Measurements from ENCODE around the gene ZBTB20.

Gene ZBTB20

GRCh38 chr3:115007966-115008365, 139.1 kb downstream of the ZBTB20 start:
- no peak for DNase-seq

DNA sequence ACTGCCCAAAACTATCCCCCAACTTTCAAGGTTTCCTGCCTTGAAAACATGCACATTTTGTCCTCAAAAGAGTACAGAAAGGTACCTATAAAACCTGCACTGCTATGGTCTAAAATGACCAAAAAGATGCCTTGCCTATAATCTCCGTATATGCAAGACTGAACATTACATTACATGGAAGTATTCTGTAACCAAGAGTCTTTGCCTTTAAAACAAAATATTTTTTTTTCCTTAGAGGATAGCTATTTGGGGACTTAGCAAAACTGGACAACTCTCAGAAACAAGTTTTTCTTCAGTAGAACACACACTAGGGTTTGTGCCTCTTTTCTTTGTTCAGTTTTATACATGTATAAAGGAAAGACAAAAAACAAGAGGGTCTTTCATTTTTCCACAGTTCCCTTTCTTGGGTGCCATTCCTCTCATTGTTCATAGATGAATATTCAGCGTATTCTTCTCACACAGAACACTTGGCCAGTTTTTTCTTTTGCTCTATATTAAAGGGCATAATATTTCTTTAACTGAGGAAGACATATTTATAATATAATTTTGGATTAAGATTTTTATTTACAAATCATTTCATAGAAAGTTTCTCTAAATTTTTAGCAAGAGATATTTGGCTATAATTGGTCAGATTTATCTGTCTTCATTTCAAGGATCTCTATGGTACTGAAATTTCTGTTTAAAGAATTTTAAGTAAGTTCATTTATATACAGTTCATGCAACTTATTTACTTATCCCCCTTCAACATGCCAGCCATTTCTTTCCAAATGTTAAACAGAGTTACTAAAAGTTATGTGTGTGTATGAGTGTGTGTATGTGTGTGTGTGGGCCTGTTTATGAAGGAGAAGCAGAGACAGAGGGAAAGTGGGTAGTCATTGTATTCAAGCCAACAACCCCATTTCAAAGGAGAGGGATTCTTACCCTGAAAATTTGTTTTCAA, 142.6 kb downstream of the ZBTB20 start:
- no peak for DNase-seq

GRCh38 chr3:114998971-114999579, 148.0 kb downstream of the ZBTB20 start:
- no peak for DNase-seq

GRCh38 chr3:114994554-114995341, 152.3 kb downstream of the ZBTB20 start:
- DNase-seq = no peak

- DNase-seq = no peak
Measured at GRCh38 chr3:114985776-114986175, 161.3 kb downstream of the ZBTB20 start.

GRCh38 chr3:114983248-114983647, 163.8 kb downstream of the ZBTB20 start:
- no peak for DNase-seq

DNA sequence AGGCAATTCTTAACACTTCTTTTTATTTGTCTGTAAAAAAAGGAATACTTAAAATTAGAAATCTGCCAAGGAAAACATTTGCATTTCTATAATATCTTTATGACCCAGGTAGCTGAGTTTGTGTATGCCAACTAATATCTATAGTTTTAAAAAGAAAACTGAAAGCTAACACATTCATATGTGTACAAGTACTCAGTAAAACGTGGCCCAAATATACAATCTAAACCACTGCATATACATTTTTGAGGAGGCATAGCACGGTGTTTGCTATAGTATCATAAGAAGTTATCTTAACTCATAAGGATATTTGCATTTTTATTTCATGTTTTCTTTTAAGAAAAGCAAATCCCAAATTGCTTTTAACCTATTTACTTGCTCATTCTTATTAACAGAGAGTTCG, 172.7 kb downstream of the ZBTB20 start:
- no peak for DNase-seq

DNA sequence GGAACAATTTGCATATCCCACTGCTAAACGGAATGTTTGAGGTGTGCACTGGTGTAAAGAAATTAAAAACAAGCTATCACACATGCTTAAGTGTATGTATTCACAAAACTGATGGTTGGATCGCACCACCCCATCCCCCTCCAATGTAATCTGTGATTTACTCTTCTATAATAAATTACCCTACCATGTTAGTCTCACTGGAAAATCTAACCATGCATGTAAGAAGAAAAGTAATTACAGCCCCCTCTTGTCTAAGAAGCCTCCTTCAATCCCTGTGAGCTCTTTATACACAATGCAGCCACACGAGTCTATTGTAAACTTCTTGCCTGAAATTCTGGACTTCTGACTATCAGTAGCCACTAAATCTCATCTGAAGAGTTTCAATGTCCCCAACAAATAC, 173.6 kb downstream of the ZBTB20 start:
- DNase-seq = no peak

DNA sequence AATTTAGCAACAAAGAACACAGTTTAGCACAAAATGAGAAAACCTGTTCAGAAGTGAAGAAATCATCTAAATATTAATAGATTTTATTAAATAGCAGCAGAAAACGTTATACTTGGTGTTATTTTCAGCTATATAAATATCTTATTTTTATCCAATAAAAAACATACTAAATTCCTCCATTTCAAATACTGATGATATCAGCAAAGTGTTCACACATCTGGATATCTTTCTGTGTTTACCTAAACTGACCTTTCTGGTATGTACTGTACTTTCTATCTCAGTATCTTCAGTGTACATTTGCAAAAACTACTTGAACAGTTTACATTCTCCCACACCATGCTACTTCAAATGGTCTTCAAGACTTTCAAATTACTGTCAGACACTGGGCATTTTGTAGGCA, 179.9 kb downstream of the ZBTB20 start:
- no peak for DNase-seq

- no peak for DNase-seq
Measured at GRCh38 chr3:114962189-114962588, 184.9 kb downstream of the ZBTB20 start.

- DNase-seq = no peak
Measured at GRCh38 chr3:114958930-114959329, 188.2 kb downstream of the ZBTB20 start.

DNA sequence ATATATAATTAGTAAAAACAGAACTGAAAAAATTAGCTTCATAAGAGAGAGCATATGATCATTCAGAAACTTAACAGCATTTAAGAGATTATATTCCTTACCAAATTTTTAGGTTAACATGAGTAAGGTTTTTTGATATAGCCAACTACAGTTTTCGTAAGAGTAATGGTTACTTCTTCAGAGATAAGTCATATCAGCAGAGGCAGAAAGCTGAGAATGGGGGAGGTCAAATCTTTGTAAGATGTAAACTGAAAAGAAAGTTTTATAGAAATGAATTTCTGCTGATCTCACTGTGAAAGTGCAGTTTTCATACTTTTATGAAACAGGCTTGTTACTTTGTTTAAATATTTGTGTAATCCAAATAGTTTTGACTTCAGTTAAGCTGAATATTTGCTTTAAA, 193.3 kb downstream of the ZBTB20 start:
- no peak for DNase-seq

GRCh38 chr3:114953215-114953799, 193.8 kb downstream of the ZBTB20 start:
- DNase-seq = no peak

GRCh38 chr3:114942773-114943172, 204.3 kb downstream of the ZBTB20 start:
- DNase-seq = peak; percentile 4

- no peak for DNase-seq
Measured at GRCh38 chr3:114941626-114942309, 205.3 kb downstream of the ZBTB20 start.

DNA sequence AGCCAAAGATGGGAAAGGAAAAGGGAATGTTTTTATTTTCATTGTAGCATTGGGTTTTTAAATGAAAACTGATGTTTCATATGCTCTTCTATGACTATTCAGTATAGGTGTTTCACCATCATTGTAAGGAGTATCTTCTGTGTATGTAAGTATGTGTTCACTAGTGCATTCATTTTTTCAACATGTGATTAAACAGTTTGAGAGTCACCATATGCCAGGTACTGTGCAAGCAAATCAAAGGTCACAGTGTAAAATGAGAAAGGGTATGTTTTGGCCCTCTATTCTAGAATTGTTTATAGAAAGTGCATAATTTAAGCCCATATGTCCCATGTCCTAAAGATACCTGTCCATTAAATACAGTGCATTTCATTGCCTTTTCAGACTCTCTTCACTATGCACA, 207.2 kb downstream of the ZBTB20 start:
- no peak for DNase-seq

DNA sequence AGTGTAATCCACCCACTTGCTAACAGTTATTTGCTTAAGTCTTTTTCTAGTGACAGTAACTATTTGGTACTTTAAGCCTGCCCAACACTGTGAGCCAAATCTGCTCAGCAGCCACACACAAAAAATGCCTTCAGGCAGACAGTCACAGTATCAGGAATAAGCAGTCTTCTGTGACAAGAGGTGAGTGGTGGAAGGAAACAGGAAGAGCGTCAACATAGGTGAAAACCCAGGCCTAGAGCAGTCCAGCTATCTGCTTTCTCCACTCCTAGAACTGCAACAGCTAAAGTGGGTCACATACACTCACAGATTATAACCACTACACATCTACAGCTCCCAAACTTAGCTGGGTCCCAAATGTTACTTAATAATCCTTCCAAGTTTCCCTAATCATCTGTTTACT, 213.7 kb downstream of the ZBTB20 start:
- no peak for DNase-seq

GRCh38 chr3:114929971-114930732, 216.9 kb downstream of the ZBTB20 start:
- DNase-seq = no peak

DNA sequence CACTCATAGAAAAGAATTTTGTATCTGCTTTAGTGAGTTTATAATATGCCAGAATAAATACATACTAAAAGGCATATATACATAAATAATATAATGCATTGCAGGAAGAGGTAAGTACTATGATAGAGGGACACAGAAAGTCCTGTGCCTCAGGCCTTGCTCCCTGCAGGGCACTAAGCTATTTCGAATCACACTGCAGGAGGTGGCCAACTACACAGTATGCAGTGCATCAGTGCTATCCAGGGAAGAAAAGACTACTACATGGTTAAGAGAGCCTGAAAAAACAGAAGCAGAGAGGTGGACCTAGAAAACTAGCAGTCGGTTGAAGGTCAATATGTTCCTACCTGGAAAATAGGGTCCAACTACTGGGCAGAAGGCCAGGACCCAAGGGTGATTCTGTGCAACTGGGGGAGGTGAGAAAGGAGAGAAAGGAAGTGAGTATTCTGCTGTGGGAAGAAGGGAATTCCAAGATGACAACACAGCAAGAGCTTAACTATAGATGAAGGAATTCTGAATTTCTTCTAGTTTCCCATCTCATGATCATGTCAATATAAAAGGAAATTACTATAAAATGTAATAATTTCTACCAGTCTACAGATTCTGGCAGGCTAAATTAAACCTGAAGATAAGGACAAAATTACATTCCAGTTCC, 218.0 kb downstream of the ZBTB20 start:
- DNase-seq = no peak

DNA sequence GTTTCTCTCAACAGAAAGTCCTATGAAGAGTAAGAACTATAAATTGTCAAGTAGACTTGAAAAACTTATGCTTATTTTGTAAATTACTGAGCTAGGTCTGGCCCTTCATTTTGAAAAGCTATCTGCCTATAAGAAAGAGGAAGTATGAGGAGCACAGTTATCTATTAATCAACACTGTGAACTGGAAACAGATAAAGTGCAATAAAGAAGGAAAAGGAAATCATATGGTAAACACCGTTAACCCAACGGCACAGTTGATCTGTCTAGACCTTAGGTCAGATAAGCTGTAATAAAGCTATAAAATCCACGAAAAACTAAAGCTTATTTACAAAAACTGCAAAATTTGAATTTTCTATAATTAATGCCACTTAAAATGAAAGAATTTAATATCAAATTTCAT, 242.5 kb downstream of the ZBTB20 start:
- peak; percentile 93 for DNase-seq

GRCh38 chr3:114903213-114903612, 243.9 kb downstream of the ZBTB20 start:
- peak; percentile 55 for DNase-seq

Measured in GF-D8 (cell line).